NCI-H2171 (cell line): ENCODE measurements around the gene GCSAML.

Source experiments
- DNase-seq: peaks from one replicate; lab custom pipeline; 2025; lab: John Stamatoyannopoulos, UW

The GCSAML gene

DNA sequence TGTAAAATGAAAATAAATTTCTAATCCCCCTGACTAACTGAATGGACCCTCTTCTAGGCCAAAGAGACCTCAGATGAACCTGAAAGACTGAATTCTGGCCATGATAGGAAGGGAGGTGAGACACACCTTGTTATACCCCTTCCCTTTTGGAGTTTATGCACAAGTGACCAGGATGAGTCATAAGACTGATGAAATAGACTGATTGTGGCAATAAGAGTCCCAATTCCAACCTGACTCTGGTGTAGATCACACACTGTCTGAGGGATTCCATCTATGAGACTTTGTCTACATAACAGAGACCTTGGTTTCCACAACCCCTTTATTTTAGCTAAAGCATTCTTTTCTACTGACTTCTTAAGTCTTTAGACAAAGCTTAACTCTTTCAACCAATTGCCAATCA lies 25.7 kb downstream of the GCSAML start:
- no peak for DNase-seq

DNA sequence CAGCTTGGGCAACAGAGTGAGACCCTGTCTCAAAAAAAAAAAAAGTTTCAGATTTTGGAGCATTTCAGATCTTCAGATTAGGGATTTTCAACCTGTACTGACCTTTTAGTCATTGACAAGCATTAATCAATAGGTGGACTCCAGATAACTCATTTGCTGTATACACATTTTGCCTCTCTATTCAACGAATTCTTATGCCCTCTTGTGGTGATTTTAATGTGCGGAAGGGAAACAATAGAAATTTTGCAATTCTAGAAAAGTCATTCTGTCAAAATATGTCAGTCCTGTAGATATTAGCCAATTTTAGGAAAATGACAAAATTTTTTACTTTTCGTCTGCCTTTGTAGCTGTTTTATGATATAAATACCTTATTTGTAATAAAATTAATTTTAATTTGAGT lies 27.6 kb downstream of the GCSAML start:
- no peak for DNase-seq

DNA sequence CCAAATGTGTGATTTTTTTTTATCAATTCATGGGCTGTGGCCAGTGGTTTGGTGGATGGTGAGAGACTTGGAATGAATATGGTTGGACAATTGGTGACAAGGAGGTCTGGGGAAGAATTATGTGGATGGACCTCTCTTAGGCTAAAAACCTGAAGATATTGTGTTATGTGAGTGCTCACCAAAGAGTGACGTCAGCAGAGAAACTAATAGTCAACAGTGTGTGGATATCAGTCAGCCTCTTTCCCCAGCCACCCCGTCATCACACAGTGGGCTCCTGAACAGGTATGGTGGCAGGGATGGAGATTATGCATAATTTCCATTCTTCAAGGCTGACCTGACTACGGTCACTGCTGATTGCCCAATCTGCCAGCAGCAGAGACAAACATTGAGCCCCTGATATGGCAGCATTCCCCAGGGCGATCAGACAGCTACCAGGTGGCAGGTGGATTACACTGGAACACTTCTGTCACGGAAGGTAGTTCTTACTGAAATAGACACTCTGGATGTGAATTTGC lies 30.1 kb downstream of the GCSAML start:
- no peak for DNase-seq

DNA sequence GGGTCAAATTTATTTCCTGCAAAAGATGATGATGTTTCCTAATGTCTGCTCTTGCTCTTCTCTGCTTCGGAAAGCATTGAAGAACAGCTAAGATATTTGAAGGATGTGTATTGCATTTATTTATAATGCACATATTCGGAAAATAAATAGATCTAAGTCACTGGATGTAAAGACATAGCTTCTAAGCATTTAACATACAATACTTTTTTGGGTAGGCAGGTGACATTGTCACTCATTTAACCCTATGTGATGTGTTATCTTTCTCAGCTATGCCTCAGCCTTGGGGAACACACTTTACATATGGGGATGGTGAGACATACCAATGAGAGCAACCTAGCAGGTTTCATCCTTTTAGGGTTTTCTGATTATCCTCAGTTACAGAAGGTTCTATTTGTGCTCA lies 39.1 kb downstream of the GCSAML start, which contains the start of gene OR2G2:
Gene OR2G2, plus strand, starts transcription at position 301 of the 400 bp plus-strand sequence. Its CDS starts 0 bp downstream, at position 301.
- DNase-seq = no peak

DNA sequence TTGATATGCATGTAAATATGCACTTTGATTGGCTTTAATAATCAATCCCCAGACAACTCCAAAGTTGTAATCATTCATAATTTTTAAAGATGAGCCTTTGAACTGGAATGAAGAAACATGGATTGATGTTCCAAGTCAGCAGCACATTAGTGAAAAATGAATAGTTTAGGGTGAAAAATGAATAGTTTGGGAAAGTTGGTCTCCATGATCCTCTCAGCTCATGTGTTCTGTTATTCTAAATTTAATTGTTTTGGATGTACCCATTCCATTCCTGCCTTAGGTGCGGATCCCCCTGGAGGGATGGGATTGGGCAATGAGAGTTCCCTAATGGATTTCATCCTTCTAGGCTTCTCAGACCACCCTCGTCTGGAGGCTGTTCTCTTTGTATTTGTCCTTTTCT lies 56.4 kb downstream of the GCSAML start, which contains the start of gene OR2G3:
Gene OR2G3, plus strand, starts transcription at position 301 of the 400 bp plus-strand sequence. Its CDS starts 0 bp downstream, at position 301.
- no peak for DNase-seq

DNA sequence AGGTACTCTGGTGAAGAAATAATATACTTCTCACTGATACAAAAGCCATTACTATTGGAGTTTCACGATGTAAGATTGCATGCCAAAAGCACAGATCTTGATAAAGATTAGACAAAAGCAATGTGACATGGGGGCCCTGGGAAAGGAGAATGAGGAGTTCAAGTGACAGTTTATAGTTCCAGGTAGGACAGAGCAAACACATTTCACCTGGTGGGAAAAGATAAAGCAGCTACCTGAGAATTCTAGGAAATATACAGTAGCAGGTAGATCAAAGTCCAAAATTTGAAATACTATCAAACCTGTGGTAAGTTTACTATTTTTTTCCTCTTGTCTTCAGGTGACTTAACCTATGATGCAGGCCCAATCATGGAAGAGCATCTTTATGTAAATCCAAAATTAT lies 64.5 kb downstream of the GCSAML start:
- DNase-seq = no peak

DNA sequence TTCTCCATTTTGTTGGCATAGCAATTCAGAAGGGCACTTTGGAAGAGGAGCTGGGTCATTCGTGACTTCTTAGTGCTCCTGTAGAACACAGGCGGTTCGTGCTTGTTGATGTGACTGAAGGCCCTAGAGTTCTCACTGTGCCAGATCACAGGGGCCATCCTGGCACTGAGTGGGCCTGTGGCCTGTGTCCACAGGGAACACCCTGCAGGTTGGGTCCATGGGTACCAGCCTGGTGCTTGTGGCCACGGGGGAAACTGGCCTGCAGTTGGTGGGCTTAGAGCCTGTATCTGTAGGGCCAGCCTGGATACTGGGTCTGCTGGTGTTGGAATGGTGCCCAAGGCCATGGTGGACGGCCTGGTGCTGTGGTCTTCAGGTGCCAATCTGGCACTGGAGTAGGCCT lies 65.7 kb downstream of the GCSAML start:
- DNase-seq = no peak
